Fibroblast of the aortic adventitia (primary cell): ENCODE measurements around the gene ZFYVE1. TPM values are rescaled to one million over a fixed set of nuclear protein-coding genes. Genes with fewer than 3 reads are reported as not detected.

ENCODE experiments used
- DNase-seq: peaks from one replicate; pipeline ENCODE4 v3.0.0-alpha.2; 2010; ENCODE audit warnings: low read depth
- H3K4me3 ChIP-seq: 2 replicates; pipeline ENCODE4 v1.5.1; 2011; ENCODE audit warnings: low read depth, mild to moderate bottlenecking, control low read depth, low read length, moderate library complexity
- CTCF ChIP-seq: IDR thresholded peaks from 2 replicates; pipeline ENCODE4 v1.5.1; 2011; ENCODE audit warnings: mild to moderate bottlenecking, low read length, control low read depth, inconsistent platforms; ENCODE audit not compliant: insufficient read depth
- total RNA-seq: library from RNA; depleted of rRNA; stranded (reverse); fragments of >200 nt; gene quantifications from 2 replicates; pipeline ENCODE4 v1.2.3, GENCODE V29; 2012; ENCODE audit warnings: low replicate concordance

Gene ZFYVE1
- 19.3 and 32.6 TPM in 2 replicates for total RNA-seq

- H3K4me3 ChIP-seq = peak within 1 kb of the TSS; percentile 88
- peak; percentile 98 for DNase-seq
- no peak for TF ChIP-seq CTCF
Observed at GRCh38 chr14:73026845-73027542, at the start of gene ZFYVE1. TSS of gene ZFYVE1 (minus strand) at chr14:73027106. CDS start at chr14:73024508, 2,598 bp downstream.

- no peak for TF ChIP-seq CTCF
- no peak overlapping the region for H3K4me3 ChIP-seq
- DNase-seq = no peak
Observed at GRCh38 chr14:73069585-73069984, 42.7 kb upstream of the ZFYVE1 start.

GRCh38 chr14:73058922-73059673 lies 32.2 kb upstream of the ZFYVE1 start:
- DNase-seq = peak; percentile 60
- H3K4me3 ChIP-seq = peak overlapping the region; percentile 96
- TF ChIP-seq CTCF = no peak

GRCh38 chr14:73058224-73058921 lies 31.5 kb upstream of the ZFYVE1 start, which contains the start of gene RBM25:
TSS of gene RBM25 (plus strand) at chr14:73058534. CDS start at chr14:73071642, 13,108 bp downstream.
- no peak for TF ChIP-seq CTCF
- H3K4me3 ChIP-seq = peak within 1 kb of the TSS; percentile 96
- DNase-seq = peak; percentile 100

GRCh38 chr14:73057944-73058223 lies 31.0 kb upstream of the ZFYVE1 start:
- H3K4me3 ChIP-seq = peak overlapping the region; percentile 96
- DNase-seq = no peak
- TF ChIP-seq CTCF = no peak

- DNase-seq = no peak
- H3K4me3 ChIP-seq = no peak overlapping the region
- TF ChIP-seq CTCF = no peak
Observed at GRCh38 chr14:73055251-73055650, 28.3 kb upstream of the ZFYVE1 start.
